Measurements from ENCODE around the gene MS4A4E. TPM values are rescaled to one million over a fixed set of nuclear protein-coding genes. Genes with fewer than 3 reads are reported as not detected.

The MS4A4E gene
- polyA plus RNA-seq, 1 donor (not counting 4 experiments of a cell fraction or from before 2014, with no cell fraction given) = not detected

DNA sequence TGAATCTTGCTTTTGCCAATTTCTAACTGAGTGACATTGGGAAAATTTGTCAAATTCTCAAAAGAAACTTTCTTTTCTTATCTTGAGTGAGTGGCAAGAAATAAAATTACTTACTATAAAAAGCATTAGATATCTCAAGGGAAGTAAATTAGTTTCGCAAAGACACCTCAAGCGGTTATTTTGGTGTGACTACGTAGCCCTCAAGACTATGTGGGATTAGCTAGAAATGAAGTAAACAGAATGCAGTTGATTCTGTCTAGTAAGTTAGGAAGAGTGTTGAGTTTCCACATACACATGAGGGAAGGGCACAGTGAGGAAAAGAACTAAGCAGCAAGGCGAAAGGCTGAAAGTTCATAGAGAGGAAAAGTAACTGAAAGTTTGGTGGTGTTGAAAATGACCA lies 31.7 kb downstream of the MS4A4E start:
- Histone ChIP-seq H3K27me3 (ENCODE audit: control insufficient read depth, extremely low read depth, insufficient read depth, low read length) (no peaks in the 10 kb centered on the region), H4K20me1 (ENCODE audit: control insufficient read depth, extremely low read depth, insufficient read depth, low read length) (no peaks in the 10 kb centered on the region), H2AFZ (ENCODE audit: control insufficient read depth, low read length) (no peak overlapping the region), H3K9me1 (ENCODE audit: control insufficient read depth, extremely low read depth, insufficient read depth, low read length) (no peaks in the 10 kb centered on the region), H3K36me3 (ENCODE audit: control insufficient read depth in 2 of 2, extremely low read depth in 1 of 2, insufficient read depth in 2 of 2, low read length in 2 of 2) (no peaks in the 10 kb centered on the region), H3K4me2 (ENCODE audit: control insufficient read depth, extremely low read depth, insufficient read depth, low read depth, low read length) (no peak overlapping the region), H3K9me3 (ENCODE audit: control insufficient read depth, low read depth, low read length) (no peaks in the 10 kb centered on the region), H3K4me1 (ENCODE audit: control insufficient read depth, extremely low read depth, insufficient read depth, low read length) (no peaks in the 10 kb centered on the region), H3K4me3 (ENCODE audit: control insufficient read depth in 2 of 3, extremely low read depth in 1 of 3, insufficient read depth in 2 of 3, low read depth in 1 of 3, low read length in 3 of 3) (no peak overlapping the region), H3K27ac (ENCODE audit: control insufficient read depth, insufficient read depth, low read length) (no peak overlapping the region), H3K79me2 (ENCODE audit: control insufficient read depth, insufficient read depth, low read length) (no peaks in the 10 kb centered on the region), H3K9ac (ENCODE audit: control insufficient read depth, extremely low read depth, insufficient read depth, low read length) (no peak overlapping the region)
- TF ChIP-seq, protein P1, sequence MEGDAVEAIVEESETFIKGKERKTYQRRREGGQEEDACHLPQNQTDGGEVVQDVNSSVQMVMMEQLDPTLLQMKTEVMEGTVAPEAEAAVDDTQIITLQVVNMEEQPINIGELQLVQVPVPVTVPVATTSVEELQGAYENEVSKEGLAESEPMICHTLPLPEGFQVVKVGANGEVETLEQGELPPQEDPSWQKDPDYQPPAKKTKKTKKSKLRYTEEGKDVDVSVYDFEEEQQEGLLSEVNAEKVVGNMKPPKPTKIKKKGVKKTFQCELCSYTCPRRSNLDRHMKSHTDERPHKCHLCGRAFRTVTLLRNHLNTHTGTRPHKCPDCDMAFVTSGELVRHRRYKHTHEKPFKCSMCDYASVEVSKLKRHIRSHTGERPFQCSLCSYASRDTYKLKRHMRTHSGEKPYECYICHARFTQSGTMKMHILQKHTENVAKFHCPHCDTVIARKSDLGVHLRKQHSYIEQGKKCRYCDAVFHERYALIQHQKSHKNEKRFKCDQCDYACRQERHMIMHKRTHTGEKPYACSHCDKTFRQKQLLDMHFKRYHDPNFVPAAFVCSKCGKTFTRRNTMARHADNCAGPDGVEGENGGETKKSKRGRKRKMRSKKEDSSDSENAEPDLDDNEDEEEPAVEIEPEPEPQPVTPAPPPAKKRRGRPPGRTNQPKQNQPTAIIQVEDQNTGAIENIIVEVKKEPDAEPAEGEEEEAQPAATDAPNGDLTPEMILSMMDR (optimal IDR thresholded peaks at IDR 0.05 in 1 of 3, IDR thresholded peaks at IDR 0.05 in 1 of 3, conservative IDR thresholded peaks at IDR 0.05 in 1 of 3; ENCODE audit: extremely low read depth in 1 of 3, insufficient read depth in 2 of 3, low read length in 3 of 3) = no peak
- no peak for TF ChIP-seq EZH2 (IDR thresholded peaks at IDR 0.05; ENCODE audit: low read length)
- no peak for FAIRE-seq
- no peak for DNase-seq (ENCODE audit: low read depth, low spot score)
- dilution Hi-C loops (cut with MboI; ENCODE audit: extremely low pct_ligation_motif_present, low sequenced_read_pairs) = no loop called here

DNA sequence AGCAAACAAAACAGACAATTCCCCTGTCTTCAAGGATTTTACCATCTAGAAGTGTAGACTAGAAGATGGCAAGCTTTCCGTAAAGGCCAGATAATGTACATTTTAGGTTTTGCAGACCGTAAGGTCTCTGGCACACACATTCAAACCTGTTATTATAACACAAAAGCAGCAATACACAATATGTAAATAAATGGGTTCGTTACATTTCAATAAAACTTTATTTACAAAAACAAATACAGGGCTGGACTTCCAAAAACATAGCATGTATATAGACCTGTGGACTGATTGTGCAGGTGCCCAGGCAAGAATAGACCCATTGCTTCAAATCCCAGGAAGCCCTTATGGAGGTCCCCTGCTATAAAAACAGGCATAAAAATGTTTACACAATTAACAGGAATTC lies 33.0 kb downstream of the MS4A4E start:
- H2AFZ ChIP-seq (ENCODE audit: control insufficient read depth, low read length) = no peak overlapping the region
- no peak overlapping the region for H3K4me2 ChIP-seq (ENCODE audit: control insufficient read depth, extremely low read depth, insufficient read depth, low read depth, low read length)
- H3K4me1 ChIP-seq (ENCODE audit: control insufficient read depth, extremely low read depth, insufficient read depth, low read length) = no peaks in the 10 kb centered on the region
- no peaks in the 10 kb centered on the region for H4K20me1 ChIP-seq (ENCODE audit: control insufficient read depth, extremely low read depth, insufficient read depth, low read length)
- FAIRE-seq (no peak), DNase-seq (ENCODE audit: low read depth, low spot score) (no peak)
- TF ChIP-seq EZH2 (IDR thresholded peaks at IDR 0.05; ENCODE audit: low read length) = no peak
- TF ChIP-seq, protein P1 (optimal IDR thresholded peaks at IDR 0.05 in 1 of 3, IDR thresholded peaks at IDR 0.05 in 1 of 3, conservative IDR thresholded peaks at IDR 0.05 in 1 of 3; ENCODE audit: extremely low read depth in 1 of 3, insufficient read depth in 2 of 3, low read length in 3 of 3) = no peak
- H3K27me3 ChIP-seq (ENCODE audit: control insufficient read depth, extremely low read depth, insufficient read depth, low read length) = no peaks in the 10 kb centered on the region
- no peak overlapping the region for H3K27ac ChIP-seq (ENCODE audit: control insufficient read depth, insufficient read depth, low read length)
- no peaks in the 10 kb centered on the region for H3K36me3 ChIP-seq (ENCODE audit: control insufficient read depth in 2 of 2, extremely low read depth in 1 of 2, insufficient read depth in 2 of 2, low read length in 2 of 2)
- no peaks in the 10 kb centered on the region for H3K79me2 ChIP-seq (ENCODE audit: control insufficient read depth, insufficient read depth, low read length)
- H3K9me3 ChIP-seq (ENCODE audit: control insufficient read depth, low read depth, low read length) = no peaks in the 10 kb centered on the region
- H3K9me1 ChIP-seq (ENCODE audit: control insufficient read depth, extremely low read depth, insufficient read depth, low read length) = no peaks in the 10 kb centered on the region
- H3K9ac ChIP-seq (ENCODE audit: control insufficient read depth, extremely low read depth, insufficient read depth, low read length) = no peak overlapping the region
- dilution Hi-C loops (cut with MboI; ENCODE audit: extremely low pct_ligation_motif_present, low sequenced_read_pairs) = no loop called here
- no peak overlapping the region for H3K4me3 ChIP-seq (ENCODE audit: control insufficient read depth in 2 of 3, extremely low read depth in 1 of 3, insufficient read depth in 2 of 3, low read depth in 1 of 3, low read length in 3 of 3)
